HepG2 (cell line): ENCODE results near the gene RICTOR. TPM values are rescaled to one million over a fixed set of nuclear protein-coding genes. Genes with fewer than 3 reads are reported as not detected.

Experiments used
- ARID3A ChIP-seq: IDR thresholded peaks from 2 replicates; pipeline ENCODE4 v1.6.1; 2012; ENCODE audit warnings: low read depth, low read length, improper control_type of control experiment
- ARID4A ChIP-seq: sonication (generic); formaldehyde crosslinking; IDR thresholded peaks from 2 replicates; pipeline ENCODE4 v1.5.0; 2020; ENCODE audit warnings: mild to moderate bottlenecking, missing genetic modification reagents, borderline replicate concordance
- ASH2L ChIP-seq: fragments of 300-600, 200-600 bp; sonication (generic); IDR thresholded peaks from 2 replicates; pipeline ENCODE4 v1.7.0; 2017; ENCODE audit warnings: low read depth, mild to moderate bottlenecking, moderate library complexity, mixed read lengths, low read length; ENCODE audit not compliant: insufficient read length
- CBFB ChIP-seq: sonication (generic); formaldehyde crosslinking; IDR thresholded peaks from 2 replicates; pipeline ENCODE4 v1.4.0; 2020; ENCODE audit warnings: missing genetic modification reagents
- ETV5 ChIP-seq: IDR thresholded peaks from 2 replicates; pipeline ENCODE4 v1.6.1; 2018; ENCODE audit warnings: missing biosample characterization, missing genetic modification reagents, inconsistent platforms, borderline replicate concordance
- GPN1 ChIP-seq: sonication (generic); formaldehyde crosslinking; IDR thresholded peaks from 2 replicates; pipeline ENCODE4 v1.5.1; 2020; ENCODE audit warnings: missing genetic modification reagents, borderline replicate concordance
- HDAC6 ChIP-seq: fragments of 200-600 bp; sonication (generic); IDR thresholded peaks from 2 replicates; pipeline ENCODE4 v1.7.0; 2017; ENCODE audit warnings: mild to moderate bottlenecking, antibody characterized with exemption, low read length, low read depth
- RNF2 ChIP-seq: fragments of 450-650 bp; conservative IDR thresholded peaks from 2 replicates; pipeline ENCODE4 v1.6.1; 2016; ENCODE audit warnings: low read depth
- RNF219 ChIP-seq: sonication (generic); formaldehyde crosslinking; IDR thresholded peaks from 2 replicates; pipeline ENCODE4 v1.5.0; 2020; ENCODE audit warnings: mild to moderate bottlenecking, missing genetic modification reagents
- SATB2 ChIP-seq: sonication (generic); formaldehyde crosslinking; IDR thresholded peaks from 2 replicates; pipeline ENCODE4 v1.5.0; 2020; ENCODE audit warnings: missing genetic modification reagents
- SMAD9 ChIP-seq: sonication (generic); formaldehyde crosslinking; IDR thresholded peaks from 2 replicates; pipeline ENCODE4 v1.5.1; 2020; ENCODE audit warnings: mild to moderate bottlenecking, missing genetic modification reagents
- THYN1 ChIP-seq: sonication (generic); formaldehyde crosslinking; IDR thresholded peaks from 2 replicates; pipeline ENCODE4 v1.8.1; 2023; ENCODE audit warnings: low read depth, mild to moderate bottlenecking, moderate library complexity, missing genetic modification reagents, borderline replicate concordance
- ZNF44 ChIP-seq: sonication (generic); formaldehyde crosslinking; IDR thresholded peaks from 2 replicates; pipeline ENCODE4 v1.5.1; 2020; ENCODE audit warnings: mild to moderate bottlenecking, missing genetic modification reagents
- ZNF639 ChIP-seq: conservative IDR thresholded peaks from 2 replicates; pipeline ENCODE4 v1.6.1; 2018; ENCODE audit warnings: missing genetic modification reagents
- ZNF670 ChIP-seq: sonication (generic); formaldehyde crosslinking; IDR thresholded peaks from 2 replicates; pipeline ENCODE4 v1.8.0; 2022; ENCODE audit warnings: mild to moderate bottlenecking, missing genetic modification reagents, borderline replicate concordance
- ZNF691 ChIP-seq: sonication (generic); formaldehyde crosslinking; IDR thresholded peaks from 2 replicates; pipeline ENCODE4 v1.4.0; 2020; ENCODE audit warnings: missing genetic modification reagents, low read depth, mild to moderate bottlenecking, borderline replicate concordance
- ZNF773 ChIP-seq: sonication (generic); formaldehyde crosslinking; IDR thresholded peaks from 2 replicates; pipeline ENCODE4 v1.4.0; 2020; ENCODE audit warnings: missing genetic modification reagents, borderline replicate concordance
- ZSCAN22 ChIP-seq: sonication (generic); formaldehyde crosslinking; IDR thresholded peaks from 2 replicates; pipeline ENCODE4 v1.4.0; 2020; ENCODE audit warnings: mild to moderate bottlenecking, missing genetic modification reagents
- polyA plus RNA-seq, 8 experiments: library from polyadenylated mRNA; depleted of rRNA in 3 of 8; stranded (reverse) in 7 of 8; unstranded in 1 of 8; fragments of >200 nt; fragmentation: Illumina TruSeq in 4 of 8; extraction: Trizol in 4 of 8; gene quantifications; 2 replicates each; pipeline versions ENCODE4 v1.2.1 to v1.2.3, GENCODE V29; 2011 to 2016; ENCODE audit warnings: low read depth in 4 of 8, missing spikeins in 1 of 8, mixed read lengths in 1 of 8; ENCODE audit not compliant: insufficient read depth in 1 of 8
- total RNA-seq, 5 experiments: library from RNA; depleted of rRNA; stranded (reverse); fragments of >200 nt; fragmentation: Illumina TruSeq; extraction: Trizol; gene quantifications; 2 replicates each; pipeline ENCODE4 v1.2.3, GENCODE V29; 2016; ENCODE audit warnings: low read depth in 1 of 5

Gene RICTOR
- total and polyA plus RNA-seq, 2 of the 13 experiments (the other 11 are each of a cell fraction or from before 2014, with no cell fraction given) = 10.7 to 15.4 TPM

GRCh38 chr5:39074017-39074814 lies at the start of gene RICTOR (continued):
- TF ChIP-seq RNF2 (no peak), ARID4A (peak; percentile 88), ZNF670 (CRISPR knock-in tag) (peak; percentile 52; the same call in 1 of the 2 replicates), ZNF773 (CRISPR knock-in tag) (no peak), CBFB (CRISPR knock-in tag) (no peak), THYN1 (no peak), ASH2L (peak; percentile 64), SATB2 (CRISPR knock-in tag) (0 out of 2 replicates have a peak, but pooled peaks have one; percentile 36), RNF219 (CRISPR knock-in tag) (no peak; the same call in 1 of the 2 replicates), SMAD9 (CRISPR knock-in tag) (peak; percentile 41; the same call in 1 of the 2 replicates), ZNF691 (CRISPR knock-in tag) (peak; percentile 99), HDAC6 (no peak), ZNF639 (CRISPR knock-in tag) (peak; percentile 13; the same call in 1 of the 2 replicates), ARID3A (no peak), ETV5 (CRISPR knock-in tag) (peak; percentile 51), ZNF44 (CRISPR knock-in tag) (no peak), GPN1 (no peak), ZSCAN22 (CRISPR knock-in tag) (no peak)
